Brain microvascular endothelial cell (primary cell): ENCODE measurements around the gene HACD1.
"Not testable (repeated sequence)": the region's sequence is repeated elsewhere in the genome, so short reads cannot be mapped to it uniquely, and the experiment has no call there.

Experiments used
- DNase-seq: peaks from one replicate; pipeline ENCODE4 v3.0.0-alpha.2; 2020
- H3K27ac ChIP-seq: fragments of 250-450 bp; sonication (Bioruptor Pico); 2 replicates; pipeline ENCODE4 v1.5.1; 2020; ENCODE audit warnings: mild to moderate bottlenecking, moderate library complexity
- H3K27me3 ChIP-seq: fragments of 250-450 bp; sonication (Bioruptor Pico); replicated peaks from 2 replicates; pipeline ENCODE4 v1.5.1; 2020; ENCODE audit warnings: mild to moderate bottlenecking
- H3K36me3 ChIP-seq: fragments of 250-450 bp; sonication (Bioruptor Pico); replicated peaks from 2 replicates; pipeline ENCODE4 v1.5.1; 2020; ENCODE audit warnings: mild to moderate bottlenecking
- H3K4me3 ChIP-seq: 2 replicates; pipeline ENCODE4 v1.5.1; 2011; ENCODE audit warnings: low read depth, mild to moderate bottlenecking, control low read depth, low read length, moderate library complexity
- in situ Hi-C: cut with HindIII; loops from 2 replicates; pipeline ENCODE4 v1.10.0; 2017; ENCODE audit warnings: low sequenced_read_pairs, low pct_ligation_motif_present
- TF ChIP-seq, protein P1 (sequence below): IDR thresholded peaks from 2 replicates; pipeline ENCODE4 v1.5.1; 2011; ENCODE audit warnings: low read depth, mild to moderate bottlenecking, moderate library complexity, low read length, control low read depth, inconsistent platforms; ENCODE audit errors: missing control alignments

Gene HACD1

DNA sequence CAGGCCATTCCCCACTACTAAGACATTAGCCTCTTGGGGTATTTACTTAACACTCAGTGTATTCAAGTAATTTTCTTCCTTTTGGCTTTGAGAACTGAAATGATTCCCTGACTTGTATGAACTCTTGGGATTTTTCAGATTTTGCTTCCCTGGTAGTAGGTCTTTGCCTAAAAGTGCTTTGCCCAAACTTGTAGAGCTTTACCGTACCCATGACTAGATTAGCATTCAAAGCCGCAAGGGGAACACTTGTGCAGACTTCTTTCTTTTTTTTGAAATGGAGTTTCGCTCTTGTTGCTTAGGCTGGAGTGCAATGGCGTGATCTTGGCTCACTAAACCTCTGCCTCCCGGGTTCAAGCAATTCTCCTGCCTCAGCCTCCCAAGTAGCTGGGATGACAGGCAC lies 20.7 kb upstream of the HACD1 start:
- Histone ChIP-seq H3K27ac (no peak overlapping the region), H3K27me3 (no peaks in the 10 kb centered on the region), H3K36me3 (no peaks in the 10 kb centered on the region), H3K4me3 (no peak overlapping the region)
- in situ Hi-C loops = no loop called here
- no peak for DNase-seq
- TF ChIP-seq, protein P1, sequence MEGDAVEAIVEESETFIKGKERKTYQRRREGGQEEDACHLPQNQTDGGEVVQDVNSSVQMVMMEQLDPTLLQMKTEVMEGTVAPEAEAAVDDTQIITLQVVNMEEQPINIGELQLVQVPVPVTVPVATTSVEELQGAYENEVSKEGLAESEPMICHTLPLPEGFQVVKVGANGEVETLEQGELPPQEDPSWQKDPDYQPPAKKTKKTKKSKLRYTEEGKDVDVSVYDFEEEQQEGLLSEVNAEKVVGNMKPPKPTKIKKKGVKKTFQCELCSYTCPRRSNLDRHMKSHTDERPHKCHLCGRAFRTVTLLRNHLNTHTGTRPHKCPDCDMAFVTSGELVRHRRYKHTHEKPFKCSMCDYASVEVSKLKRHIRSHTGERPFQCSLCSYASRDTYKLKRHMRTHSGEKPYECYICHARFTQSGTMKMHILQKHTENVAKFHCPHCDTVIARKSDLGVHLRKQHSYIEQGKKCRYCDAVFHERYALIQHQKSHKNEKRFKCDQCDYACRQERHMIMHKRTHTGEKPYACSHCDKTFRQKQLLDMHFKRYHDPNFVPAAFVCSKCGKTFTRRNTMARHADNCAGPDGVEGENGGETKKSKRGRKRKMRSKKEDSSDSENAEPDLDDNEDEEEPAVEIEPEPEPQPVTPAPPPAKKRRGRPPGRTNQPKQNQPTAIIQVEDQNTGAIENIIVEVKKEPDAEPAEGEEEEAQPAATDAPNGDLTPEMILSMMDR = no peak

DNA sequence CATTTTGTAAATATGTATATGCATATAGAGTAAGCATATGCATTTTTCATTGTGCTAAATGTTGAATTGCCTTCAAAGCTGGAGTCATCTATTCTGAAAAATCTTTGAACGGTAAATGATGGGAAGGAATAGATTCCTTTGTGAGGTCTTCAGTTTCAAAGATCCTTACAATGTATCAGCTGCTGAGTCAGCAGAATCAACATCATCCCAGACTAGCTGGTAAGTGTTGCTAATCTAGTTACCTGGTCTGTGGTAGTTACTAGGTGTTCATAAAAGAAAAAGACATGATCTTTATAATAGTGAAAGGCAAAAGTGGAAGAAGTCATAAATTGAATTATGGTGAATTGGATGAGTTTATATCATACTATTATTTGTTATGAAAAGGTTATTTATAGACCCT lies 16.2 kb upstream of the HACD1 start:
- H3K27me3 ChIP-seq = no peaks in the 10 kb centered on the region
- TF ChIP-seq, protein P1 = no peak
- H3K36me3 ChIP-seq = no peaks in the 10 kb centered on the region
- in situ Hi-C loops = no loop called here
- DNase-seq = no peak
- no peak overlapping the region for H3K4me3 ChIP-seq
- no peak overlapping the region for H3K27ac ChIP-seq

DNA sequence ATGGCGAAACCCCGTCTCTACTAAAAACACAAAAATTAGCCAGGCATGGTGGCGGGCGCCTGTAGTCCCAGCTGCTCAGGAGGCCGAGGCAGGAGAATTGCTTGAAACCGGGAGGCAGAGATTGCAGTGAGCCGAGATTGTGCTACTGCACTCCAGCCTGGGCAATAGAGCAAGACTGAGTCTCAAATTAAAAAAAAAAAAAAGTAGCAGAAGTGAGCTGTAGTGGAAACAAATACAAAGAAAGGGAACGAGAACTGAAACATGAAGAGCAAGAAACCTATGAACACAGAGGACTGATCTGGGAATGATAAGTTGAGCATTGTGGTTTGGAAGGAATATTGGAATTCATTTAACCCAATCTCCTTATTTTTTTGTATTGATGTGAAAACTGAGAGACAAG lies 15.4 kb upstream of the HACD1 start:
- DNase-seq, H3K36me3 ChIP-seq, H3K27me3 ChIP-seq, H3K27ac ChIP-seq, in situ Hi-C loops, H3K4me3 ChIP-seq: not testable (repeated sequence)

DNA sequence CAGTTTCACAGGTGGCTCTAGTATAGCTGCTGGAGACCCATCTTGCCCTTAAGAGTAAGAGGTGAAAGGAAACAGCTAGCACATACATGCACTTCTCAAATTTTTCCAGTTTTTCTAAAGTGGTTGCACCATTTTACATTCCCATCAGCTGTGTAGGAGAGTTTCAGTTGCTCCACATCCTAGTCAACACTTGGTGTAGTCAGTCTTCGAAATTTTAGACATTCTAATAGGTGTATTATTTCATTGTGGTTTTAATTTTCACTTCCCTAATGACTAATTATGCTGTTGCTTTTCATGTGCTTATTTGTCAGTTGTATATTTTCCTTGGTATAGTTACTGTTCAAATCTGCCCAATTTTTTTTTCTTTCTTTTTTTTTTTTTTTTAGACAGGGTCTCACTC lies 9.5 kb upstream of the HACD1 start:
- Histone ChIP-seq H3K27me3 (no peaks in the 10 kb centered on the region), H3K4me3 (no peak overlapping the region), H3K27ac (no peak overlapping the region), H3K36me3 (no peaks in the 10 kb centered on the region)
- TF ChIP-seq, protein P1 = no peak
- no peak for DNase-seq
- in situ Hi-C loops = no loop called here

DNA sequence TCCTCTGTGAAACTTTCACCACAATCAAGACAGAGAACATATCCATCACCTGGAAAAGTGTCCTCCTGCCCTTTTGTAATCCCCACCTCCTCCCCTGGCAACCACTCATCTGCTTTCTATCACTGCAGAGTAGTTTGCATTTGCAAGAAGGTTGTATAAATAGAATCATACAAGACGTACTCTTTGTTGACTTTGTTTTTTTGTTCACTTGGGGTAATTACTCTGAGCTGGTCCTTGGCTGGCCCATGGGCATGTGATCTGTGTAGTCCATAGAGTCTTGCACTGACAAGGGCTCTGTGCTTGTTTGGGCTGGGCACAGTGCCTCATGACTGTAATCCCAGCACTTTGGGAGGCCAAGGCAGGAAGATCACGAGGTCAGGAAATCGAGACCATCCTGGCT lies 7.8 kb upstream of the HACD1 start:
- Histone ChIP-seq H3K4me3 (no peak overlapping the region), H3K27ac (no peak overlapping the region), H3K36me3 (no peaks in the 10 kb centered on the region), H3K27me3 (no peaks in the 10 kb centered on the region)
- in situ Hi-C loops = no loop called here
- DNase-seq = no peak
- TF ChIP-seq, protein P1 = no peak

DNA sequence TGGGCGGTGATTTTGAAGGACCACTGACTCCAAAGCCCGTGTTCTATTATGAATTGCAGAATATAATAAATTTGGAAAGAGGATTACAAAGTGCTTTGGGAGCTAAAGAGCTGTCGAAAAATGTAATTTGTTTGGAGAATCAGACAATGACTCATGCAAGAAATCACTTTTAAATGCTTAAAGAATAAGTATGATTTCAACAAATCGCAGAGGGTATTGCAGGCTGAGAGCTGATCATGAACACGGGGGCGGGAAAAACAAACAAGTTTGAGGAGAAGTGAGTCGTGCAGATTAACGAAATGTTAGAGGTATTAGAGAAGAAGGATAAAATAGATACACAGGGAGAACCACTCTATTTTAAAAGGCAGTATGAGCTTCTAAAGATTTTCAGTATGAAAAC lies 4.9 kb upstream of the HACD1 start:
- DNase-seq = no peak
- no peak overlapping the region for H3K27ac ChIP-seq
- in situ Hi-C loops = no loop called here
- TF ChIP-seq, protein P1 = no peak
- H3K27me3 ChIP-seq = no peaks in the 10 kb centered on the region
- no peak overlapping the region for H3K4me3 ChIP-seq
- H3K36me3 ChIP-seq = no peaks in the 10 kb centered on the region
